H1 (cell line): ENCODE measurements around the gene SPRN. TPM values are rescaled to one million over a fixed set of nuclear protein-coding genes. Genes with fewer than 3 reads are reported as not detected.

ENCODE experiments used
- CTCF ChIA-PET: fragments of 300-600 bp; sonication (Branson Sonifier 250); formaldehyde crosslinking; loops from one replicate; lab custom pipeline; 2021; ENCODE audit not compliant: partially characterized antibody; lab: Charles Lee
- POLR2A ChIA-PET: fragments of 300-600 bp; sonication (Branson Sonifier 250); formaldehyde crosslinking; loops from one replicate; lab custom pipeline; 2021; ENCODE audit warnings: inconsistent platforms; ENCODE audit not compliant: partially characterized antibody; lab: Charles Lee
- DNase-seq, 2 experiments: peaks; one replicate each; pipeline versions ENCODE4 v3.0.0 to v3.0.0-alpha.2; 2010 to 2022; ENCODE audit warnings: low spot score in 2 of 2, low read depth in 1 of 2, mixed read lengths in 1 of 2
- FAIRE-seq: peaks from 2 replicates; lab custom pipeline; 2011; peaks lifted over from hg19 to GRCh38; lab: Jason Lieb, UNC
- H2AFZ ChIP-seq: 2 replicates; pipeline ENCODE4 v1.8.1; 2012; ENCODE audit warnings: low read length, inconsistent platforms
- H2AK5ac ChIP-seq: 2 replicates; pipeline ENCODE4 v1.6.1; 2013; ENCODE audit warnings: low read depth, low read length
- H2BK120ac ChIP-seq: replicated peaks from 2 replicates; pipeline ENCODE3; 2013; ENCODE audit warnings: low read depth, low read length, inconsistent platforms
- H2BK12ac ChIP-seq: 2 replicates; pipeline ENCODE4 v1.6.1; 2013; ENCODE audit warnings: low read depth, low read length
- H2BK15ac ChIP-seq: 2 replicates; pipeline ENCODE4 v1.6.1; 2013; ENCODE audit warnings: low read length
- H2BK20ac ChIP-seq: 2 replicates; pipeline ENCODE4 v1.6.1; 2013; ENCODE audit warnings: low read length
- H2BK5ac ChIP-seq: 2 replicates; pipeline ENCODE4 v1.6.1; 2013; ENCODE audit warnings: low read depth, low read length
- H3K14ac ChIP-seq: 2 replicates; pipeline ENCODE4 v1.6.1; 2013; ENCODE audit warnings: inconsistent platforms; ENCODE audit not compliant: insufficient read length
- H3K18ac ChIP-seq: 2 replicates; pipeline ENCODE4 v1.6.1; 2013; ENCODE audit warnings: low read length; ENCODE audit errors: extremely low read depth
- H3K23ac ChIP-seq: 2 replicates; pipeline ENCODE4 v1.6.1; 2013; ENCODE audit warnings: inconsistent platforms; ENCODE audit not compliant: insufficient read length
- H3K23me2 ChIP-seq: 2 replicates; pipeline ENCODE4 v1.6.1; 2013; ENCODE audit warnings: low read depth, low read length
- H3K27ac ChIP-seq: 2 replicates; pipeline ENCODE4 v1.6.1; 2011; ENCODE audit warnings: low read depth, low read length, inconsistent platforms
- H3K27me3 ChIP-seq, 4 experiments: replicated peaks in 1 of 4; 1 replicate in 1 of 4; 2 replicates in 3 of 4; pipeline versions ENCODE4 v1.6.1 to v1.8.1; 2011 to 2013; ENCODE audit warnings: low read length in 3 of 4, mild to moderate bottlenecking in 3 of 4, inconsistent platforms in 2 of 4, mixed read lengths in 2 of 4, moderate library complexity in 1 of 4; ENCODE audit not compliant: control insufficient read depth in 3 of 4, insufficient read depth in 3 of 4; ENCODE audit errors: extremely low read depth in 1 of 4
- H3K36me3 ChIP-seq, 4 experiments: 2 replicates each; pipeline versions ENCODE4 v1.6.1 to v1.8.1; 2011 to 2013; ENCODE audit warnings: mild to moderate bottlenecking in 4 of 4, low read length in 3 of 4, moderate library complexity in 2 of 4, control low read depth in 1 of 4, inconsistent platforms in 1 of 4; ENCODE audit not compliant: insufficient read depth in 4 of 4, control insufficient read depth in 2 of 4
- H3K4ac ChIP-seq: replicated peaks from 2 replicates; pipeline ENCODE3; 2013; ENCODE audit warnings: low read length, low read depth, mixed read lengths, inconsistent platforms; ENCODE audit not compliant: insufficient read length
- H3K4me1 ChIP-seq, 4 experiments: replicated peaks in 1 of 4; 1 replicate in 1 of 4; 2 replicates in 3 of 4; pipeline versions ENCODE4 v1.6.1 to v1.8.1; 2011 to 2013; ENCODE audit warnings: low read length in 3 of 4, inconsistent platforms in 2 of 4, mixed read lengths in 1 of 4; ENCODE audit not compliant: insufficient read depth in 4 of 4, control insufficient read depth in 3 of 4
- H3K4me2 ChIP-seq, 2 experiments: 2 replicates each; pipeline versions ENCODE4 v1.6.1 to v1.8.1; 2011 to 2013; ENCODE audit warnings: low read depth in 2 of 2, low read length in 2 of 2, control low read depth in 1 of 2, inconsistent platforms in 1 of 2, mild to moderate bottlenecking in 1 of 2; ENCODE audit not compliant: insufficient read depth in 1 of 2
- H3K4me3 ChIP-seq, 4 experiments: fragments of 200-600, 300-600 bp in 1 of 4; sonication (generic), shearing (Covaris generic), sonication (Bioruptor Twin) in 1 of 4; 2 replicates each; pipeline versions ENCODE4 v1.5.1 to v1.8.1; 2011 to 2016; ENCODE audit warnings: low read length in 4 of 4, low read depth in 3 of 4, control low read depth in 2 of 4, inconsistent platforms in 2 of 4, mild to moderate bottlenecking in 2 of 4, mixed read lengths in 1 of 4, moderate library complexity in 1 of 4; ENCODE audit not compliant: insufficient read depth in 2 of 4; ENCODE audit errors: extremely low read depth in 1 of 4
- H3K56ac ChIP-seq: replicated peaks from 2 replicates; pipeline ENCODE3; 2013; ENCODE audit warnings: low read depth, mild to moderate bottlenecking, mixed read lengths, low read length, inconsistent platforms; ENCODE audit not compliant: insufficient read length
- H3K79me1 ChIP-seq: 2 replicates; pipeline ENCODE4 v1.6.1; 2013; ENCODE audit warnings: low read depth, low read length, control low read depth
- H3K79me2 ChIP-seq, 2 experiments: 2 replicates each; pipeline versions ENCODE4 v1.6.1 to v1.8.1; 2012 to 2013; ENCODE audit warnings: low read length in 2 of 2, mild to moderate bottlenecking in 2 of 2, inconsistent platforms in 1 of 2; ENCODE audit not compliant: insufficient read depth in 2 of 2, control insufficient read depth in 1 of 2
- H3K9ac ChIP-seq, 4 experiments: replicated peaks in 1 of 4; 1 replicate in 1 of 4; 2 replicates in 3 of 4; pipeline versions ENCODE4 v1.6.1 to v1.8.1; 2011 to 2013; ENCODE audit warnings: low read depth in 3 of 4, low read length in 3 of 4, control low read depth in 2 of 4, mild to moderate bottlenecking in 2 of 4, moderate library complexity in 2 of 4, inconsistent platforms in 1 of 4; ENCODE audit errors: extremely low read depth in 1 of 4
- H3K9me3 ChIP-seq, 2 experiments: 2 replicates each; pipeline versions ENCODE4 v1.6.1 to v1.8.1; 2012 to 2013; ENCODE audit warnings: mild to moderate bottlenecking in 2 of 2, moderate library complexity in 2 of 2, control low read depth in 1 of 2, inconsistent platforms in 1 of 2, low read depth in 1 of 2, low read length in 1 of 2, mixed read lengths in 1 of 2; ENCODE audit not compliant: insufficient read depth in 2 of 2
- H4K20me1 ChIP-seq, 2 experiments: replicated peaks in 1 of 2; 2 replicates each; pipeline versions ENCODE3 to v1.8.1; 2011 to 2013; ENCODE audit warnings: inconsistent platforms in 2 of 2, low read length in 2 of 2, mild to moderate bottlenecking in 1 of 2; ENCODE audit not compliant: insufficient read depth in 2 of 2, control insufficient read depth in 1 of 2
- H4K5ac ChIP-seq: 2 replicates; pipeline ENCODE4 v1.6.1; 2013; ENCODE audit warnings: low read length, low read depth, mixed read lengths, inconsistent platforms; ENCODE audit not compliant: insufficient read length
- H4K8ac ChIP-seq: 2 replicates; pipeline ENCODE4 v1.8.0; 2013; ENCODE audit warnings: mild to moderate bottlenecking, moderate library complexity, low read length, inconsistent platforms; ENCODE audit not compliant: insufficient read depth; ENCODE audit errors: extremely low read depth
- H4K91ac ChIP-seq: replicated peaks from 2 replicates; pipeline ENCODE3; 2013; ENCODE audit warnings: low read length, mixed read lengths, inconsistent platforms; ENCODE audit not compliant: insufficient read length
- EZH2 ChIP-seq: fragments of 200-600 bp; sonication (generic); IDR thresholded peaks from 2 replicates; pipeline ENCODE4 v1.7.1; 2012; ENCODE audit warnings: low read depth, mild to moderate bottlenecking, moderate library complexity, low read length, inconsistent platforms; ENCODE audit not compliant: severe bottlenecking
- GABPA ChIP-seq: IDR thresholded peaks from 2 replicates; pipeline ENCODE4 v1.6.1; 2011; ENCODE audit warnings: mild to moderate bottlenecking, low read length, moderate library complexity, borderline replicate concordance; ENCODE audit not compliant: insufficient read depth
- KDM4A ChIP-seq: IDR thresholded peaks from one replicate; pipeline ENCODE4 v1.7.1; 2012; ENCODE audit warnings: low read depth, mild to moderate bottlenecking, moderate library complexity, low read length, inconsistent platforms; ENCODE audit not compliant: severe bottlenecking
- POLR2A ChIP-seq, 2 experiments: IDR thresholded peaks; 1 replicate in 1 of 2; 2 replicates in 1 of 2; pipeline ENCODE4 v1.6.1; 2011; ENCODE audit warnings: low read depth in 2 of 2, low read length in 2 of 2, mild to moderate bottlenecking in 2 of 2; ENCODE audit errors: control extremely low read depth in 1 of 2
- POLR2AphosphoS5 ChIP-seq: IDR thresholded peaks from 2 replicates; pipeline ENCODE4 v1.6.1; 2011; ENCODE audit warnings: low read depth, low read length
- RNF2 ChIP-seq: fragments of 200-900, 300-1000 bp; sonication (generic); IDR thresholded peaks from 2 replicates; pipeline ENCODE4 v1.7.1; 2016; ENCODE audit warnings: borderline replicate concordance, low read depth, mild to moderate bottlenecking, antibody characterized with exemption, low read length; ENCODE audit not compliant: poor library complexity, severe bottlenecking; ENCODE audit errors: missing control alignments
- TAF7 ChIP-seq: optimal IDR thresholded peaks from 2 replicates; pipeline ENCODE3; 2011; ENCODE audit warnings: low read depth, mild to moderate bottlenecking, inconsistent platforms, low read length, moderate library complexity, borderline replicate concordance
- polyA plus RNA-seq, 7 experiments: library from polyadenylated mRNA; depleted of rRNA in 3 of 7; stranded (reverse) in 5 of 7; unstranded in 2 of 7; fragments of >200 nt in 5 of 7; fragments of 200-250 nt in 2 of 7; gene quantifications; 1 replicate in 5 of 7; 2 replicates in 1 of 7; 4 replicates in 1 of 7; pipeline versions ENCODE4 v1.2.1 to v1.2.3, GENCODE V29; 2011 to 2013; ENCODE audit warnings: missing spikeins in 2 of 7, mixed read lengths in 2 of 7
- total RNA-seq: library from RNA; stranded (reverse); fragmentation: NEBNext Ultra II Directional; extraction: Animal tissue kit (Norgen Biotek cat#: 25700); gene quantifications from 2 replicates; pipeline ENCODE4 v1.2.1, GENCODE V29; 2021
- TF ChIP-seq, protein P1 (sequence below): IDR thresholded peaks from 2 replicates; pipeline ENCODE4 v1.6.1; 2011; ENCODE audit warnings: low read depth, mild to moderate bottlenecking, low read length; ENCODE audit not compliant: insufficient read depth
- TF ChIP-seq, protein P2 (sequence below): IDR thresholded peaks from 2 replicates; pipeline ENCODE4 v1.6.1; 2012; ENCODE audit warnings: inconsistent platforms

SPRN gene
- total and polyA plus RNA-seq, 2 of the 8 experiments (the other 6 are each of a cell fraction or from before 2014, with no cell fraction given) = 0.23 to 0.24 TPM

DNA sequence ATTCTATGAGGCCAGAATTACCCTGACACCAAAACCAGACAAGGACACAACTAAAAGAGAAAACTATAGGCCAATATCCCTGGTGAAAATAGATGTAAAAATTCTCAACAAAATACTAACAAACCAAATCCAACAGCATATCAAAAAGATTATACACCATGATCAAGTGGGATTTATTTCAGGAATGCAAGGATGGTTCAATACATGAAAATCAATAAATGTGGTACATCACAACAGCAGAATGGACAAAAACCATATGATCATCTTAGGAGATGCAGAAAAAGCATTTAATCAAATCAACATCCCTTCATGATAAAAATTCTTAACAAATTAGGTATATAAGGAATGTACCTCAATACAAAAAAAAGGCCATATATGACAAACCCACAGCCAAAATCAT is 23.7 kb upstream of the SPRN start:
- Histone ChIP-seq H3K14ac (no peak overlapping the region), H2BK12ac (no peak overlapping the region), H3K9ac (no peak overlapping the region), H4K5ac (no peak overlapping the region), H3K9me3 (peaks cover 56 to 63% of the 10 kb centered on the region in 2 experiments), H2BK5ac (no peak overlapping the region), H4K8ac (no peak overlapping the region), H3K4ac (no peak overlapping the region), H3K79me1 (no peaks in the 10 kb centered on the region), H3K18ac (no peak overlapping the region), H4K20me1 (no peaks in the 10 kb centered on the region), H2AFZ (no peak overlapping the region), H2BK15ac (no peak overlapping the region), H3K4me3 (no peak overlapping the region), H3K79me2 (no peaks in the 10 kb centered on the region), H2BK20ac (no peak overlapping the region), H3K23ac (no peak overlapping the region), H3K36me3 (no peaks in the 10 kb centered on the region), H2BK120ac (no peak overlapping the region), H3K56ac (no peak overlapping the region), H3K27ac (no peak overlapping the region), H2AK5ac (no peak overlapping the region), H3K4me2 (no peak overlapping the region), H3K4me1 (no peaks in the 10 kb centered on the region), H4K91ac (no peak overlapping the region), H3K27me3 (no peaks in the 10 kb centered on the region), H3K23me2 (no peaks in the 10 kb centered on the region)
- ChIA-PET CTCF (no interaction called here), POLR2A (no interaction called here)
- no peak for DNase-seq
- TF ChIP-seq TAF7 (no peak), POLR2AphosphoS5 (no peak), EZH2 (no peak), RNF2 (no peak), GABPA (no peak), KDM4A (no peak), POLR2A (IDR thresholded peaks at IDR 0.05; ENCODE audit: control extremely low read depth in 1 of 2, low read depth in 2 of 2, low read length in 2 of 2) (no peak)
- TF ChIP-seq, protein P1, sequence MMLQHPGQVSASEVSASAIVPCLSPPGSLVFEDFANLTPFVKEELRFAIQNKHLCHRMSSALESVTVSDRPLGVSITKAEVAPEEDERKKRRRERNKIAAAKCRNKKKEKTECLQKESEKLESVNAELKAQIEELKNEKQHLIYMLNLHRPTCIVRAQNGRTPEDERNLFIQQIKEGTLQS = no peak
- TF ChIP-seq, protein P2, sequence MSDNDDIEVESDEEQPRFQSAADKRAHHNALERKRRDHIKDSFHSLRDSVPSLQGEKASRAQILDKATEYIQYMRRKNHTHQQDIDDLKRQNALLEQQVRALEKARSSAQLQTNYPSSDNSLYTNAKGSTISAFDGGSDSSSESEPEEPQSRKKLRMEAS = no peak
- no peak for FAIRE-seq
